Fibroblast of lung (primary cell): ENCODE results near the gene GPR37L1. TPM values are rescaled to one million over a fixed set of nuclear protein-coding genes. Genes with fewer than 3 reads are reported as not detected.

Experiments used
- DNase-seq, 2 donors: peaks; one replicate each; pipeline versions ENCODE4 v3.0.0 to v3.0.0-alpha.2; 2010; ENCODE audit warnings: low read depth in 2 of 2
- H2AFZ ChIP-seq: 2 replicates; pipeline ENCODE4 v1.5.1; 2012; ENCODE audit warnings: low read length, control low read depth, inconsistent platforms
- H3K27ac ChIP-seq: 2 replicates; pipeline ENCODE4 v1.5.1; 2011; ENCODE audit warnings: low read length, control low read depth; ENCODE audit not compliant: insufficient read depth
- H3K27me3 ChIP-seq: 2 replicates; pipeline ENCODE4 v1.5.1; 2011; ENCODE audit warnings: mild to moderate bottlenecking, low read length; ENCODE audit not compliant: control insufficient read depth, insufficient read depth
- H3K36me3 ChIP-seq: 2 replicates; pipeline ENCODE4 v1.5.1; 2011; ENCODE audit warnings: low read length; ENCODE audit not compliant: control insufficient read depth, insufficient read depth
- H3K4me1 ChIP-seq: 2 replicates; pipeline ENCODE4 v1.5.1; 2011; ENCODE audit warnings: low read length; ENCODE audit not compliant: control insufficient read depth, insufficient read depth; ENCODE audit errors: extremely low read depth
- H3K4me2 ChIP-seq: 2 replicates; pipeline ENCODE4 v1.5.1; 2011; ENCODE audit warnings: low read length, control low read depth; ENCODE audit not compliant: insufficient read depth; ENCODE audit errors: extremely low read depth
- H3K4me3 ChIP-seq, 4 experiments: fragments of 200-600 bp in 1 of 4; sonication (generic) in 1 of 4; replicated peaks in 1 of 4; 2 replicates each; pipeline ENCODE4 v1.5.1; 2011 to 2016; ENCODE audit warnings: low read length in 4 of 4, low read depth in 3 of 4, mild to moderate bottlenecking in 3 of 4, control low read depth in 2 of 4, inconsistent platforms in 1 of 4, mixed read lengths in 1 of 4; ENCODE audit not compliant: insufficient read depth in 1 of 4; ENCODE audit errors: control extremely low read depth in 1 of 4
- H3K79me2 ChIP-seq: 2 replicates; pipeline ENCODE4 v1.5.1; 2012; ENCODE audit warnings: mild to moderate bottlenecking, low read length, inconsistent platforms; ENCODE audit not compliant: control insufficient read depth, insufficient read depth
- H3K9ac ChIP-seq: 2 replicates; pipeline ENCODE4 v1.5.1; 2011; ENCODE audit warnings: mild to moderate bottlenecking, low read length, control low read depth; ENCODE audit not compliant: insufficient read depth
- H3K9me3 ChIP-seq: 2 replicates; pipeline ENCODE4 v1.5.1; 2012; ENCODE audit warnings: low read depth, low read length; ENCODE audit not compliant: control insufficient read depth, insufficient read depth
- H4K20me1 ChIP-seq: 2 replicates; pipeline ENCODE4 v1.5.1; 2011; ENCODE audit warnings: low read length; ENCODE audit not compliant: control insufficient read depth, insufficient read depth; ENCODE audit errors: extremely low read depth
- CTCF ChIP-seq, 2 donors: IDR thresholded peaks in 1 of 2; conservative IDR thresholded peaks in 1 of 2; 1 replicate in 1 of 2; 2 replicates in 1 of 2; pipeline ENCODE4 v1.5.1; 2011 to 2012; ENCODE audit warnings: low read length in 2 of 2, control low read depth in 1 of 2, inconsistent platforms in 1 of 2, low read depth in 1 of 2, mild to moderate bottlenecking in 1 of 2
- EZH2 ChIP-seq: IDR thresholded peaks from 2 replicates; pipeline ENCODE4 v1.5.1; 2012; ENCODE audit warnings: low read length, control low read depth, mild to moderate bottlenecking; ENCODE audit errors: missing control alignments
- polyA plus RNA-seq, 2 donors: library from polyadenylated mRNA; depleted of rRNA in 1 of 2; stranded (reverse) in 1 of 2; unstranded in 1 of 2; fragments of >200 nt; gene quantifications; 2 replicates each; pipeline ENCODE4 v1.2.1, GENCODE V29; 2011 to 2012; ENCODE audit warnings: missing spikeins in 1 of 2
- total RNA-seq: library from RNA; depleted of rRNA; stranded (reverse); fragments of >200 nt; gene quantifications from 2 replicates; pipeline ENCODE4 v1.2.1, GENCODE V29; 2014

Gene GPR37L1
- total and polyA plus RNA-seq, 2 donors (not counting 1 experiment from before 2014, with no cell fraction given), result not detected

- H3K4me1 ChIP-seq, result peaks cover 2% of the 10 kb centered on the region
- no peaks in the 10 kb centered on the region for H4K20me1 ChIP-seq
- TF ChIP-seq EZH2 (no peak), CTCF (conservative IDR thresholded peaks at IDR 0.05 in 1 of 2, IDR thresholded peaks at IDR 0.05 in 1 of 2; ENCODE audit: low read depth in 1 of 2, low read length in 2 of 2) (no peak)
- peaks cover 9% of the 10 kb centered on the region for H3K27me3 ChIP-seq
- no peak overlapping the region for H3K4me2 ChIP-seq
- H2AFZ ChIP-seq, result no peak overlapping the region
- H3K9ac ChIP-seq, result no peak overlapping the region
- H3K4me3 ChIP-seq, result no peak overlapping the region
- no peaks in the 10 kb centered on the region for H3K9me3 ChIP-seq
- no peak overlapping the region for H3K27ac ChIP-seq
- no peaks in the 10 kb centered on the region for H3K36me3 ChIP-seq
- no peak for DNase-seq
- no peaks in the 10 kb centered on the region for H3K79me2 ChIP-seq
These were observed 27.5 kb downstream of the GPR37L1 start for GRCh38 chr1:202150187-202150586.

GRCh38 chr1:202150602-202151001, 27.9 kb downstream of the GPR37L1 start:
- Histone ChIP-seq H3K4me2 (no peak overlapping the region), H4K20me1 (no peaks in the 10 kb centered on the region), H3K4me1 (no peaks in the 10 kb centered on the region), H3K36me3 (no peaks in the 10 kb centered on the region), H3K27ac (no peak overlapping the region), H3K79me2 (no peaks in the 10 kb centered on the region), H3K27me3 (peaks cover 9% of the 10 kb centered on the region), H3K4me3 (no peak overlapping the region), H2AFZ (no peak overlapping the region), H3K9me3 (no peaks in the 10 kb centered on the region), H3K9ac (no peak overlapping the region)
- no peak for DNase-seq
- TF ChIP-seq CTCF (conservative IDR thresholded peaks at IDR 0.05 in 1 of 2, IDR thresholded peaks at IDR 0.05 in 1 of 2; ENCODE audit: low read depth in 1 of 2, low read length in 2 of 2) (no peak), EZH2 (no peak)

- H3K4me3 ChIP-seq, result no peak overlapping the region
- H3K36me3 ChIP-seq, result no peaks in the 10 kb centered on the region
- DNase-seq, result no peak
- H3K4me2 ChIP-seq, result no peak overlapping the region
- H4K20me1 ChIP-seq, result no peaks in the 10 kb centered on the region
- H2AFZ ChIP-seq, result no peak overlapping the region
- no peak overlapping the region for H3K9ac ChIP-seq
- H3K27me3 ChIP-seq, result peaks cover 9% of the 10 kb centered on the region
- H3K27ac ChIP-seq, result no peak overlapping the region
- H3K79me2 ChIP-seq, result no peaks in the 10 kb centered on the region
- H3K4me1 ChIP-seq, result no peaks in the 10 kb centered on the region
- no peaks in the 10 kb centered on the region for H3K9me3 ChIP-seq
- no peak for TF ChIP-seq CTCF (conservative IDR thresholded peaks at IDR 0.05 in 1 of 2, IDR thresholded peaks at IDR 0.05 in 1 of 2; ENCODE audit: low read depth in 1 of 2, low read length in 2 of 2)
- no peak for TF ChIP-seq EZH2
These were observed 28.3 kb downstream of the GPR37L1 start for GRCh38 chr1:202151045-202151444.
